ES-I3 (cell line): ENCODE results near the gene PKNOX1.

Source experiments
- H3K36me3 ChIP-seq: 2 replicates; pipeline ENCODE4 v1.6.1; 2013; ENCODE audit warnings: mild to moderate bottlenecking, low read length, control low read depth, moderate library complexity; ENCODE audit not compliant: insufficient read depth
- H3K4me1 ChIP-seq: 2 replicates; pipeline ENCODE4 v1.6.1; 2013; ENCODE audit warnings: mild to moderate bottlenecking, control low read depth, low read length; ENCODE audit not compliant: insufficient read depth
- H3K9ac ChIP-seq: 2 replicates; pipeline ENCODE4 v1.6.1; 2013; ENCODE audit warnings: low read depth, mild to moderate bottlenecking, low read length, moderate library complexity
- H3K9me3 ChIP-seq: 2 replicates; pipeline ENCODE4 v1.6.1; 2013; ENCODE audit warnings: mild to moderate bottlenecking, low read length, moderate library complexity; ENCODE audit not compliant: control insufficient read depth, insufficient read depth

The PKNOX1 gene

GRCh38 chr21:43006874-43007208 lies 32.5 kb downstream of the PKNOX1 start:
- Histone ChIP-seq H3K9me3 (no peaks in the 10 kb centered on the region), H3K9ac (no peak overlapping the region), H3K4me1 (peaks cover 3% of the 10 kb centered on the region; the same call in 1 of the 2 replicates), H3K36me3 (peaks cover 5% of the 10 kb centered on the region; the same call in 1 of the 2 replicates)

- Histone ChIP-seq H3K4me1 (no peaks in the 10 kb centered on the region), H3K36me3 (peaks cover 20% of the 10 kb centered on the region), H3K9me3 (no peaks in the 10 kb centered on the region), H3K9ac (no peak overlapping the region)
Measured at GRCh38 chr21:43012596-43012995, 38.2 kb downstream of the PKNOX1 start.

- H3K4me1 ChIP-seq: no peaks in the 10 kb centered on the region
Measured at GRCh38 chr21:43015906-43016540, 41.7 kb downstream of the PKNOX1 start.

GRCh38 chr21:43016728-43017127 lies 42.4 kb downstream of the PKNOX1 start:
- Histone ChIP-seq H3K9ac (no peak overlapping the region), H3K36me3 (peaks cover 16% of the 10 kb centered on the region; the same call in 1 of the 2 replicates), H3K9me3 (no peaks in the 10 kb centered on the region), H3K4me1 (no peaks in the 10 kb centered on the region)

More at GRCh38 chr21:43015906-43016540, 41.7 kb downstream of the PKNOX1 start:
- no peaks in the 10 kb centered on the region for H3K9me3 ChIP-seq
- H3K36me3 ChIP-seq: peaks cover 17% of the 10 kb centered on the region
- H3K9ac ChIP-seq: no peak overlapping the region

- Histone ChIP-seq H3K9me3 (no peaks in the 10 kb centered on the region), H3K9ac (no peak overlapping the region), H3K36me3 (peaks cover 6% of the 10 kb centered on the region; the same call in 1 of the 2 replicates), H3K4me1 (no peaks in the 10 kb centered on the region)
Measured at GRCh38 chr21:43018519-43018918, 44.2 kb downstream of the PKNOX1 start.

- Histone ChIP-seq H3K4me1 (no peaks in the 10 kb centered on the region), H3K9ac (no peak overlapping the region), H3K36me3 (peaks cover 9% of the 10 kb centered on the region; the same call in 1 of the 2 replicates)
Measured at GRCh38 chr21:43020177-43020576, 45.8 kb downstream of the PKNOX1 start.

GRCh38 chr21:43020771-43021170 lies 46.4 kb downstream of the PKNOX1 start:
- H3K9me3 ChIP-seq: no peaks in the 10 kb centered on the region
- H3K9ac ChIP-seq: no peak overlapping the region
- H3K4me1 ChIP-seq: peaks cover 3% of the 10 kb centered on the region; the same call in 1 of the 2 replicates
- peaks cover 11% of the 10 kb centered on the region; the same call in 1 of the 2 replicates for H3K36me3 ChIP-seq

More at GRCh38 chr21:43020177-43020576, 45.8 kb downstream of the PKNOX1 start:
- H3K9me3 ChIP-seq: no peaks in the 10 kb centered on the region

- peaks cover 9% of the 10 kb centered on the region; the same call in 1 of the 2 replicates for H3K36me3 ChIP-seq
- no peak overlapping the region for H3K9ac ChIP-seq
- no peaks in the 10 kb centered on the region for H3K9me3 ChIP-seq
- peaks cover 3% of the 10 kb centered on the region; the same call in 1 of the 2 replicates for H3K4me1 ChIP-seq
Measured at GRCh38 chr21:43021191-43021590, 46.8 kb downstream of the PKNOX1 start.

- Histone ChIP-seq H3K9ac (no peak overlapping the region), H3K36me3 (peaks cover 7% of the 10 kb centered on the region; the same call in 1 of the 2 replicates), H3K9me3 (no peaks in the 10 kb centered on the region), H3K4me1 (peaks cover 3% of the 10 kb centered on the region; the same call in 1 of the 2 replicates)
Measured at GRCh38 chr21:43021756-43022600, 47.6 kb downstream of the PKNOX1 start.

- Histone ChIP-seq H3K9ac (no peak overlapping the region), H3K36me3 (peaks cover 9% of the 10 kb centered on the region; the same call in 1 of the 2 replicates), H3K4me1 (peaks cover 3% of the 10 kb centered on the region; the same call in 1 of the 2 replicates), H3K9me3 (no peaks in the 10 kb centered on the region)
Measured at GRCh38 chr21:43023175-43023574, 48.8 kb downstream of the PKNOX1 start.

GRCh38 chr21:43024439-43025136 lies 50.2 kb downstream of the PKNOX1 start:
- Histone ChIP-seq H3K9ac (no peak overlapping the region), H3K4me1 (peaks cover 3% of the 10 kb centered on the region; the same call in 1 of the 2 replicates), H3K36me3 (peaks cover 12% of the 10 kb centered on the region; the same call in 1 of the 2 replicates), H3K9me3 (no peaks in the 10 kb centered on the region)

GRCh38 chr21:43025636-43026180 lies 51.3 kb downstream of the PKNOX1 start:
- Histone ChIP-seq H3K9me3 (no peaks in the 10 kb centered on the region), H3K36me3 (peaks cover 17% of the 10 kb centered on the region), H3K9ac (no peak overlapping the region), H3K4me1 (peaks cover 3% of the 10 kb centered on the region; the same call in 1 of the 2 replicates)

- Histone ChIP-seq H3K4me1 (peaks cover 3% of the 10 kb centered on the region; the same call in 1 of the 2 replicates), H3K9me3 (no peaks in the 10 kb centered on the region), H3K36me3 (peaks cover 25% of the 10 kb centered on the region), H3K9ac (no peak overlapping the region)
Measured at GRCh38 chr21:43027846-43028731, 53.7 kb downstream of the PKNOX1 start.
